Neural cell (in vitro differentiated cells): ENCODE results near the gene RAVER2. TPM values are rescaled to one million over a fixed set of nuclear protein-coding genes. Genes with fewer than 3 reads are reported as not detected.

ENCODE experiments used
- H2AFZ ChIP-seq: fragments of 200-600, 300-800 bp; sonication (generic), shearing (Covaris generic); 2 replicates; pipeline ENCODE4 v1.6.0; 2014; ENCODE audit warnings: low read depth, mild to moderate bottlenecking, antibody characterized with exemption, low read length, moderate library complexity
- H3F3A ChIP-seq: fragments of 200-600 bp; shearing (Covaris generic); 2 replicates; pipeline ENCODE4 v1.6.1; 2016; ENCODE audit warnings: mild to moderate bottlenecking, moderate library complexity, mixed read lengths, antibody characterized with exemption, low read length; ENCODE audit not compliant: insufficient read depth, poor library complexity, severe bottlenecking
- H3K27ac ChIP-seq: fragments of 200-600, 300-800 bp; sonication (generic), shearing (Covaris generic); 2 replicates; pipeline ENCODE4 v1.5.1; 2014; ENCODE audit warnings: mild to moderate bottlenecking, low read length, moderate library complexity
- H3K27me3 ChIP-seq: fragments of 300-800, 200-600 bp; sonication (generic), shearing (Covaris generic); 2 replicates; pipeline ENCODE4 v1.6.0; 2014; ENCODE audit warnings: mild to moderate bottlenecking, low read depth, low read length, moderate library complexity; ENCODE audit not compliant: insufficient read depth
- H3K36me3 ChIP-seq: fragments of 300-800, 200-600 bp; sonication (generic), shearing (Covaris generic); 2 replicates; pipeline ENCODE4 v1.5.1; 2014; ENCODE audit warnings: mild to moderate bottlenecking, antibody characterized with exemption, low read length, moderate library complexity; ENCODE audit not compliant: insufficient read depth
- H3K4me2 ChIP-seq: fragments of 300-800, 200-600 bp; sonication (generic), shearing (Covaris generic); 2 replicates; pipeline ENCODE4 v1.6.0; 2014; ENCODE audit warnings: mild to moderate bottlenecking, low read length
- H3K4me3 ChIP-seq: fragments of 300-800, 200-600 bp; sonication (generic), shearing (Covaris generic); 2 replicates; pipeline ENCODE4 v1.5.1; 2014; ENCODE audit warnings: mild to moderate bottlenecking, low read length, moderate library complexity
- H3K79me2 ChIP-seq: fragments of 200-600 bp; shearing (Covaris generic); replicated peaks from 2 replicates; pipeline ENCODE4 v1.6.0; 2014; ENCODE audit warnings: mild to moderate bottlenecking, low read length, moderate library complexity; ENCODE audit not compliant: insufficient read depth
- H3K9ac ChIP-seq: fragments of 300-800, 200-600 bp; sonication (generic), shearing (Covaris generic); 2 replicates; pipeline ENCODE4 v1.6.1; 2016; ENCODE audit warnings: mild to moderate bottlenecking, low read length, mixed read lengths
- H3K9me2 ChIP-seq: fragments of 200-600 bp; shearing (Covaris generic); 2 replicates; pipeline ENCODE4 v1.6.1; 2016; ENCODE audit warnings: mild to moderate bottlenecking, low read length, mixed read lengths; ENCODE audit not compliant: insufficient read depth
- H3K9me3 ChIP-seq: fragments of 200-600, 300-800 bp; sonication (generic), shearing (Covaris generic); 2 replicates; pipeline ENCODE4 v1.6.1; 2016; ENCODE audit warnings: mild to moderate bottlenecking, mixed run types, low read length, moderate library complexity, mixed read lengths
- H4K20me1 ChIP-seq: fragments of 200-600 bp; shearing (Covaris generic); 2 replicates; pipeline ENCODE4 v1.6.1; 2016; ENCODE audit warnings: mild to moderate bottlenecking, mixed run types; ENCODE audit not compliant: insufficient read depth
- CTCF ChIP-seq: fragments of 450-650 bp; IDR thresholded peaks from 2 replicates; pipeline ENCODE4 v1.5.1; 2014; ENCODE audit warnings: antibody characterized with exemption, mild to moderate bottlenecking, moderate library complexity; ENCODE audit not compliant: poor library complexity, severe bottlenecking
- EP300 ChIP-seq: fragments of 450-650 bp; conservative IDR thresholded peaks from 2 replicates; pipeline ENCODE4 v1.6.1; 2014; ENCODE audit warnings: antibody characterized with exemption, mild to moderate bottlenecking, moderate library complexity; ENCODE audit not compliant: poor library complexity, severe bottlenecking
- EZH2 ChIP-seq: fragments of 200-600, 300-800 bp; shearing (Covaris generic), sonication (generic); IDR thresholded peaks from 2 replicates; pipeline ENCODE4 v1.6.1; 2014; ENCODE audit warnings: antibody characterized with exemption, low read length, borderline replicate concordance, mild to moderate bottlenecking; ENCODE audit not compliant: insufficient read depth, poor library complexity, severe bottlenecking
- MXI1 ChIP-seq: fragments of 450-650 bp; conservative IDR thresholded peaks from 2 replicates; pipeline ENCODE4 v1.6.1; 2014; ENCODE audit warnings: antibody characterized with exemption, mild to moderate bottlenecking; ENCODE audit not compliant: poor library complexity, severe bottlenecking
- POLR2AphosphoS5 ChIP-seq: IDR thresholded peaks from 2 replicates; pipeline ENCODE4 v1.6.1; 2012
- RAD21 ChIP-seq: fragments of 450-650 bp; conservative IDR thresholded peaks from 2 replicates; pipeline ENCODE4 v1.6.1; 2014; ENCODE audit warnings: antibody characterized with exemption, mild to moderate bottlenecking, moderate library complexity
- REST ChIP-seq: IDR thresholded peaks from 2 replicates; pipeline ENCODE4 v1.6.1; 2012; ENCODE audit warnings: borderline replicate concordance
- SMC3 ChIP-seq: fragments of 450-650 bp; conservative IDR thresholded peaks from 2 replicates; pipeline ENCODE4 v1.6.1; 2014; ENCODE audit warnings: antibody characterized with exemption, mild to moderate bottlenecking, moderate library complexity; ENCODE audit not compliant: poor library complexity
- TAF1 ChIP-seq: IDR thresholded peaks from 2 replicates; pipeline ENCODE4 v1.6.1; 2012; ENCODE audit warnings: low read depth
- polyA plus RNA-seq: library from polyadenylated mRNA; depleted of rRNA; stranded (reverse); fragments of >200 nt; gene quantifications from 2 replicates; pipeline ENCODE4 v1.2.3, GENCODE V29; 2014

The RAVER2 gene
- polyA plus RNA-seq, 1 donor from 2014 or later = 8.1 TPM

- Histone ChIP-seq H3K9ac (no peak overlapping the region), H3K27me3 (no peaks in the 10 kb centered on the region), H3K9me3 (no peaks in the 10 kb centered on the region), H3K9me2 (no peaks in the 10 kb centered on the region), H2AFZ (no peak overlapping the region), H3K4me3 (no peak overlapping the region), H3F3A (no peaks in the 10 kb centered on the region), H3K79me2 (no peaks in the 10 kb centered on the region), H3K27ac (no peak overlapping the region), H4K20me1 (no peaks in the 10 kb centered on the region), H3K36me3 (peaks cover 5% of the 10 kb centered on the region), H3K4me2 (no peak overlapping the region)
- TF ChIP-seq RAD21 = no peak
- no peak for TF ChIP-seq TAF1
- TF ChIP-seq EP300 = no peak
- no peak for TF ChIP-seq POLR2AphosphoS5
- no peak for TF ChIP-seq EZH2
- no peak for TF ChIP-seq SMC3
- no peak for TF ChIP-seq MXI1
- no peak for TF ChIP-seq CTCF
- no peak for TF ChIP-seq REST
These were observed 109.8 kb downstream of the RAVER2 start for GRCh38 chr1:64854674-64855073.

- Histone ChIP-seq H3K9ac (no peak overlapping the region), H2AFZ (no peak overlapping the region), H3F3A (no peaks in the 10 kb centered on the region), H4K20me1 (no peaks in the 10 kb centered on the region), H3K4me2 (no peak overlapping the region), H3K27me3 (no peaks in the 10 kb centered on the region), H3K79me2 (no peaks in the 10 kb centered on the region), H3K4me3 (no peak overlapping the region), H3K9me3 (no peaks in the 10 kb centered on the region), H3K27ac (no peak overlapping the region), H3K9me2 (no peaks in the 10 kb centered on the region), H3K36me3 (peaks cover 5% of the 10 kb centered on the region)
- TF ChIP-seq RAD21 (no peak), TAF1 (no peak), MXI1 (no peak), REST (no peak), POLR2AphosphoS5 (no peak), CTCF (no peak), SMC3 (no peak), EP300 (no peak)
These were observed 110.7 kb downstream of the RAVER2 start for GRCh38 chr1:64855557-64855956.
